H1 (cell line): Measurements from ENCODE around the gene NAE1. TPM values are rescaled to one million over a fixed set of nuclear protein-coding genes. Genes with fewer than 3 reads are reported as not detected.

Experiments used
- CHD7 ChIP-seq: fragments of 300-600 bp; sonication (generic); IDR thresholded peaks from 2 replicates; pipeline ENCODE4 v1.7.1; 2012; ENCODE audit warnings: low read length, moderate library complexity, mild to moderate bottlenecking, inconsistent platforms; ENCODE audit not compliant: insufficient replicate concordance
- KDM4A ChIP-seq: IDR thresholded peaks from one replicate; pipeline ENCODE4 v1.7.1; 2012; ENCODE audit warnings: low read depth, mild to moderate bottlenecking, moderate library complexity, low read length, inconsistent platforms; ENCODE audit not compliant: severe bottlenecking
- POLR2AphosphoS5 ChIP-seq: IDR thresholded peaks from 2 replicates; pipeline ENCODE4 v1.6.1; 2011; ENCODE audit warnings: low read depth, low read length
- SIRT6 ChIP-seq: IDR thresholded peaks from one replicate; pipeline ENCODE4 v1.7.1; 2012; ENCODE audit warnings: low read length, inconsistent platforms
- SP2 ChIP-seq: IDR thresholded peaks from 2 replicates; pipeline ENCODE4 v1.6.1; 2012; ENCODE audit warnings: mild to moderate bottlenecking, low read length, inconsistent platforms
- polyA plus RNA-seq, 7 experiments: library from polyadenylated mRNA; depleted of rRNA in 3 of 7; stranded (reverse) in 5 of 7; unstranded in 2 of 7; fragments of >200 nt in 5 of 7; fragments of 200-250 nt in 2 of 7; gene quantifications; 1 replicate in 5 of 7; 2 replicates in 1 of 7; 4 replicates in 1 of 7; pipeline versions ENCODE4 v1.2.1 to v1.2.3, GENCODE V29; 2011 to 2013; ENCODE audit warnings: missing spikeins in 2 of 7, mixed read lengths in 2 of 7
- total RNA-seq: library from RNA; stranded (reverse); fragmentation: NEBNext Ultra II Directional; extraction: Animal tissue kit (Norgen Biotek cat#: 25700); gene quantifications from 2 replicates; pipeline ENCODE4 v1.2.1, GENCODE V29; 2021

Gene NAE1
- total and polyA plus RNA-seq, 2 of the 8 experiments (the other 6 are each of a cell fraction or from before 2014, with no cell fraction given), result 66.6 to 155 TPM

GRCh38 chr16:66850115-66850815 lies 19.5 kb upstream of the NAE1 start (continued):
- TF ChIP-seq SIRT6 (no peak), SP2 (no peak), CHD7 (no peak), KDM4A (no peak), POLR2AphosphoS5 (no peak)
